GM12875 (cell line): ENCODE data around the gene DTHD1.

Experiments
- H3K4me3 ChIP-seq: one replicate; pipeline ENCODE4 v1.5.1; 2011; ENCODE audit warnings: low read depth, low read length, control low read depth
- TF ChIP-seq, protein P1 (sequence below): IDR thresholded peaks from 2 replicates; pipeline ENCODE4 v1.5.1; 2011; ENCODE audit warnings: low read depth, mild to moderate bottlenecking, control low read depth, inconsistent platforms, low read length, moderate library complexity, borderline replicate concordance; ENCODE audit not compliant: insufficient read depth

Gene DTHD1

GRCh38 chr4:36313703-36314102, 32.3 kb downstream of the DTHD1 start:
- H3K4me3 ChIP-seq, result no peak overlapping the region
- TF ChIP-seq, protein P1, sequence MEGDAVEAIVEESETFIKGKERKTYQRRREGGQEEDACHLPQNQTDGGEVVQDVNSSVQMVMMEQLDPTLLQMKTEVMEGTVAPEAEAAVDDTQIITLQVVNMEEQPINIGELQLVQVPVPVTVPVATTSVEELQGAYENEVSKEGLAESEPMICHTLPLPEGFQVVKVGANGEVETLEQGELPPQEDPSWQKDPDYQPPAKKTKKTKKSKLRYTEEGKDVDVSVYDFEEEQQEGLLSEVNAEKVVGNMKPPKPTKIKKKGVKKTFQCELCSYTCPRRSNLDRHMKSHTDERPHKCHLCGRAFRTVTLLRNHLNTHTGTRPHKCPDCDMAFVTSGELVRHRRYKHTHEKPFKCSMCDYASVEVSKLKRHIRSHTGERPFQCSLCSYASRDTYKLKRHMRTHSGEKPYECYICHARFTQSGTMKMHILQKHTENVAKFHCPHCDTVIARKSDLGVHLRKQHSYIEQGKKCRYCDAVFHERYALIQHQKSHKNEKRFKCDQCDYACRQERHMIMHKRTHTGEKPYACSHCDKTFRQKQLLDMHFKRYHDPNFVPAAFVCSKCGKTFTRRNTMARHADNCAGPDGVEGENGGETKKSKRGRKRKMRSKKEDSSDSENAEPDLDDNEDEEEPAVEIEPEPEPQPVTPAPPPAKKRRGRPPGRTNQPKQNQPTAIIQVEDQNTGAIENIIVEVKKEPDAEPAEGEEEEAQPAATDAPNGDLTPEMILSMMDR, result no peak

GRCh38 chr4:36316607-36317006, 35.2 kb downstream of the DTHD1 start:
- TF ChIP-seq, protein P1, result no peak
- H3K4me3 ChIP-seq, result no peak overlapping the region

DNA sequence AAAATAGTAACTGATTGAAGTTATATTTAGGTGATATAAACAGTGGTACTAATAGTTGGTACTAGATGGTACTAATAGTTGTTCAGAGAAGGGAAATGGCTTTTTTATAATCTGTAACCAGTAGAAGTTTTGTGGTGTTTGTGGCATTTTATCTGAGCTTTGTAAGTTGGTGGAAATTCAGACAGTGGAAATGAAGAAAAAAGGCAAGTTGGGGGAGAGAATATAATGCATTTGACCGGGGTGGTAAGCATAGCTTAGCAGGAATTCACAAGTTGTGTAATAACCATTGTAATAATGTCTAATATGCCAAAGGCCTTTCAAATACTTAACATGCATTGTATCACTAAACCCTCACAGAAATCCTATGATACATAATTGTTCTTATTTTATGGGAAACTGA, 36.3 kb downstream of the DTHD1 start:
- TF ChIP-seq, protein P1, result no peak
- no peak overlapping the region for H3K4me3 ChIP-seq

DNA sequence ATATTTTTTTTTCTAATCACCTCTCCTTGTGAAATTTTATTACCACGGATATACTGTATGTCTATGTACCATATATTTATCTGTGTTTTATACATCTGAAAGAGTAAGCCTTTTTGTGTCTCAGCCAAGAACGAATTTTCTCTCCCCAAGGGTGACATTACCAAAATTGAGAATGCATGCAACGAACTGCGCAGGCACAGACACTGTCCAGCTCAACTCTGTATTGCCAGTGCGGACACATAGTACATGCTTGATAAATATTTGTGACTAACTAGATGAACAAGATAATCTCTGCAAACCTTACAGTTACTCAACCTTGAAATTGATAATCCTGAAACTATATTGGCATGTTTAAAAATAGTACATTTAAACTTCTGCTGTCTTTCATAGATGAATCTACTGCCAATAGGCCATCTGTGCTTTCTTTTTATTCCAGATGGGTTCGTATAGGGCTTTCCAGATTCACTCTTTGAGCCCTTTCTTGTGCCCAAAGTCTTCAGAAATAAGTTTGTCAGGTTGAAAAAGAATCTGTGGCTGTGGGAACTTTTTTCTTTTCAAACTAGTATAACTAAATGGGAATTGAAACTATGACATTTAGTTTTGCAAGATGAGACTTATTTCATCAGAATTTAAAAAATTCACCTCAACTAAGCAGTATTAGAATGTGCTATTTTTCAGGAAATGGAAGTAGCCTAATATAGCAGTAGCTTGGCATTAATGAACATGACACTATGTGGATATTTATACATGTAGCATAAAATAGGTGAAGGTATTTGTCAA, 38.9 kb downstream of the DTHD1 start:
- TF ChIP-seq, protein P1, result no peak
- H3K4me3 ChIP-seq, result no peak overlapping the region

DNA sequence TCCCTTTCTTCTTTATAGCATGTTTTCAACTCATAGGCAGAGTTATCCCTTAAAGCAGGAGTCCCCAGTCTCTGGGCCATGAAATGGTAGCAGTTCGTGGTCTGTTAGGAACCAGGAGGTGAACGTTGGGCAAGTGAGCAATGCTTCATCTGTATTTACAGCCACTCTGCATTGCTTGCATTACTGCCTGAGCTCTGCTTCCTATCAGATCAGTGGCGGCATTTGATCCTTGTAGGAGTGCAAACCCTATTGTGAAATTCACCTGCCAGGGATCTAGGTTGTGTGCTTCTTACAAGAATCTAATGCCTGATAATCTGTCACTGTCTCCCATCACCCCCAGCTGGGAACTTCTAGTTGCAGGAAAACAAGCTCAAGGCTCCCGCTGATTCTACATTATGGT, 39.8 kb downstream of the DTHD1 start:
- TF ChIP-seq, protein P1, result no peak

GRCh38 chr4:36322921-36323354, 41.5 kb downstream of the DTHD1 start:
- TF ChIP-seq, protein P1, result no peak

More for the DNA sequence above, 39.8 kb downstream of the DTHD1 start:
- H3K4me3 ChIP-seq, result no peak overlapping the region

DNA sequence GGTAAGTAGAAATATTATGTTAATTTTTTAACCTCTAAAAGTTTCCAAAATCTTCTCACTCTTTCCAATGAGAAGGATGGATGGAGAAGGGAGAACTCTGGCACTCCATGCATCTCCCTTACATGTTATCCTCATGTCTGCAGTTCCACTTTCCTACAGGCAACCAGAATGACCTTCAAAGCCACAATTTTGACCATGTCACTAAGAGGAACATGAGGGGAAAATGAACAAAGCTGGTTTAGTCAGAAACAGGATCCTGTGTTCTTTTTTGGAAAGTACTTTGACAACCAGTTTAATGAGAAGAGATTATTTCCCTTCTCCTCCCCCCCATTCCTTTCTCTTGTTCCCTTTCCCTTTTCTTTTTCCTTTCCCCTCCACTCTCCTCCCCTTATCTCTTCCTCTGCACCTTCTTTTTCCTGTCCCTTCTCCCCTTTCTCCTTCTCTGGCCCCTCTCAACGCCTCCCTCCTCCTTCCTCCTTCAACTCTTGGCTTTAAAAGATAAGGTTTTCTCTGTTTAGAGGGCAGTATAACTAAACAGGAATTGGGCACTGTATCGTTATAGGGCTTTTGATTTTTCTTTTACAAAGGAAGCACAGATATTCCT, 42.5 kb downstream of the DTHD1 start:
- TF ChIP-seq, protein P1, result no peak
- no peak overlapping the region for H3K4me3 ChIP-seq

More at GRCh38 chr4:36322921-36323354, 41.5 kb downstream of the DTHD1 start:
- peak overlapping the region; percentile 13 for H3K4me3 ChIP-seq
